Measurements from ENCODE around the gene GREB1.

GREB1 gene

DNA sequence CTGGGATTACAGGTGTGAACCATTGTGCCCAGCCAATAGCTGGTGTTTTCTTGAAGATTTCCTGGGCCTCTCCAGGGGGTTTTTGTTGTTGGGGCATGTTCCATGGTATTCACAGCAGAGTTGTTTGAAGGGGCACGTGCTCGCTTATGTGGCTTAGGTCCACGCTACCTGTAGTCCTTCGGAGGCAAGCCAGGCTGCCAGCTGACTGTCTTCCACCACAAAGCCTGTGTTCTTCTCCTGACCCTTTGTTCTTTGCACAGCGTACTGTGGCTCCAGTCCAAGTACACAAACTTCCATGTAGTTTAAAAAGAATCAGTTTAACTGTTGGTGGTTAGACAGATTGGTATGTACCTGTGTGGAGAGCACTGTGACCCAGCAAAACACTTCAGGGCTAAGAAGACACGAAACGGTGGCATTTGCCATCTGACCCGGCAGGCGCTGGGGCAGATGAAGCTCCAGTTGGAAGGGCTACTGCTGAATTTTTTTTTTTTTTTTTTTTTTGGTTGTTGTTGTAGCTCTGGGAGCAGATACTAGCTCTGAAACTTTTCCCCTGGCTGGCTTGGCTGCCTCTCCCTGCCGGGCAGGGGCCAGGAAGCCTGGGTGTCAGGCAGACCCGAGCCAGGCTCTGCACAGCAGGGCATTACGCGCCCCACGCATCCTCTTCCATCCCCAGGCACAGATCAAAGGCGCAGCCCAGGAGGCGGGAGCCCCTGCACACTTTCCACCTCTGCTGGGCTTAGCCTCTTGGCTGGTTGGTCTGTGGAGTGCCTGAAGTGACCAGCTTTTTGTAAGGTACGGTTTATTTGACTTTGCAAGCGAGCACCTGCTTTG is 5.7 kb downstream of the GREB1 start:
- no peak for DNase-seq

DNA sequence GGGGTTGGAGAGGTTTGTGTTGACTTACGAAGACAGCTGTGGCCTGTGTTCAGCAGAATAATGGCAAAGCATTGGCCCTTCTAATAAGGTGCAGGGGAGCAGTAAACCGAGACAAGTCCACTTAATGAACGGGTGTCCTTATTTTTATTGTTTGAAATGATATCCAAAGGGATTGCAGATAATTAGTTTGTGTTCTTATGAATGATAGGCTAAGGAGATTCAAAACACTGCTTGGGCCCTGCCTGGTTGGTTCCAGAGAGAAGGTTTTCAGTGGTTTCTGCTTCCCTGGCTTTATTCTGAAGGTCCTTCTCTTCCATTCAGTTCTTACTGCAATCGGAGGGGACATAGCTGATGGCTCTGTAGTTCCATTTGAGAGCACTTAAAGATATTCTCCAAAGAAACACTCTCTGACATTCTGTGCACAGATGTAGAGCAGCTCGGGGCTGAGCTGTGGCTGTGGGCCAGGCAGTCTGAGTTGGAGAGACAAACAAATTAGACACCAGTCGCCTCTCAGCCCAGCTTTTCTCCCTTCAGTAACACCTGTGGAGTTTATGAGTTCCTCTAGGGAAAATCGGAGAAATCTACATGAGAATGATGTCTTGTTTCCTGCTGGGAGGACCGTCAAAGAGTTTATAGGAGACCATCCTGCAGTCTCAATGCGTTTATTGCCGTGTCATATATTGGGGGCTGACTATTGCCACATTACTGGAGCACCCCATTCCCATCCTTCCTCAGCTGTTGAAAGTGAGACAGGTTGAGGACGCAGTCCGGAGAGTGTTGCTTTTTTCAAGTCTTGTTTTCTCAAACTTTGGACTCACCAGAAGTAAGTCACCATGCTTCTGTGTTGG is 6.5 kb downstream of the GREB1 start:
- no peak for DNase-seq

DNA sequence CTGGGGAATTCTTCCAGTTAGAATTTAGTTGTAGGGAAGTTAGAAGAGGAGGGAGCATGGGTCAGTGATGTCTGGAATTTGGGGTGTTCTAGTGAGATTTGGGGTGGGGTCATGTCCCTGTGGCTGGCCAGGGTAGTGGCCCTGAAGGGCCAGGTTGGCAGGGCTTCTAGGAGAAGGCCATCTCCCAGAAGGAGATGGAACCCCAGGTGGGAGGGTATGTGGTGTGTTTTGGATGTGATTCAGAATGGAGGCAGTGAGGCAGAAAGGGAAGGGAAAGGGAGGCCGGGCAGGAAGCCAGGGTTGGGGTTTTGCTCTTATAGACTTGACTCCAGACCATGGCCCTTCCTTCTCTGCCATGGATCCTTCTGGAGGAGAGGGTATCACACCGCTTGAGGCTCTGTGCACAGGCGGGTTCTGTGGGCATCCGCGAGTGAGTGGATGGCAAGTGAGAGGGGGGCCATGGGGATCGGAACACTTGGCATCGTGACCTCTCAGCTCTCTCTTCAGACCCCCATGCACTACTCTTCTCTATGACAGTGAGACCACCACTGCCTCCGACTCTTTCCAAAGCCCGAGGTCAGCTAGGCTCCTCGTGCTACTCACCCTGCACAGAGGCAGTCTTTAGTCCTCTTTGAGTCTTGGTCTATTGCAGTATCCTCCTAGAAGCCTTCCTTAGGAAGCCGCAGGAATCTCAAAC is 7.3 kb downstream of the GREB1 start:
- no peak for DNase-seq

DNA sequence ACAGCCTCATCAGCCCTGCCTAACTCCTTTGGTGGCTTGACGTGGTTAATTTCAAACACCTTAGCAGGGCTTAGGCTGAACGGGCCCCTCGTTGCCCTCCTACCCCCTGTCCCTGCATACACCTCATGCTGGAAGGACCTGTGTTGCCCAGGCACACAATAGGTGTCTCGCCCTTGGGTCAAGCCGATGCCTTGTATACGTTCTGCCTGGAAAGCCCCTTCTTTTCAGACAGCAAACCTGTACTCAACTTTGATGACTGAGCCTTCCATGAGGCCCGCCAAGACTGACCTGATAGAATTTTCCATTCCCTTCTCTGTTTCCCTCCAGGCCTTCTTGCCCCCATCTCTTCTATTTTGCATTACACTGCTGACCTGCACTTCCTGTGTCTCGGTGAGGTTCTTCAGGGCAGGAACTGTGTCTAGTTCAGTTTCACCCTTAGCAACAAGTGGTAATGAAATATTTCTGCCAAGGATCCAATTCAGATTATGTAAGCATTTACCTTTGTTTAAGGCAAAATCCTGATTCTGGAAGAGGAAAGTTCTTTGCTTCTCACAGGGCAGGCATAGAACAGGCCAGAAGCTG is 7.9 kb downstream of the GREB1 start:
- no peak for DNase-seq

DNA sequence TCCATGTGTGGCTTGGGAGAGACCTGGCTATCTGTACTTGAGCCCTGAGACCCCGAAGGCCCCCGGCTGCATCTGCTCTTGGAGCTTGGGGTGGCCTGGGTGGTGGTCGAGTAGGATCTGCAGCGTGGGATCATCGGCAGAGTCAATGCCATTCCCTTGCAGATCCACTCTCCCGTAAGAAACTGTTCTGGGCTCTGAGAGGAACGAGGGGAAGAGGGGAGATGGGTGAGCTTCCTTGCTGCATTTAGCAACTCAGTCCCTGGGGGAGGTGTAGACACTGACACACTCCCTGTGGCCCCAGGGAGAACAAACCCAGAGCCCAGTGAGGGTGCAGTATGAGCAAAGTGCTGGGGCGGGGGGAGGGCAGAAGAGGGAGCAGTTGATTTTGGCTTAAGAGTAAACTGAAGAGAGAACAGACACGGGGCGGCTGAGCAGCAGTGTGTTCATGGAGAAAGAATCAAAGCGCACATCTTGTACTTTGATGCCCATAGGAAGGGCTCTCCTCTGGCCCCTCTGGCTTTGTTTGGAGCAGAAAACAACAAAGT is 8.5 kb downstream of the GREB1 start:
- DNase-seq: no peak

DNA sequence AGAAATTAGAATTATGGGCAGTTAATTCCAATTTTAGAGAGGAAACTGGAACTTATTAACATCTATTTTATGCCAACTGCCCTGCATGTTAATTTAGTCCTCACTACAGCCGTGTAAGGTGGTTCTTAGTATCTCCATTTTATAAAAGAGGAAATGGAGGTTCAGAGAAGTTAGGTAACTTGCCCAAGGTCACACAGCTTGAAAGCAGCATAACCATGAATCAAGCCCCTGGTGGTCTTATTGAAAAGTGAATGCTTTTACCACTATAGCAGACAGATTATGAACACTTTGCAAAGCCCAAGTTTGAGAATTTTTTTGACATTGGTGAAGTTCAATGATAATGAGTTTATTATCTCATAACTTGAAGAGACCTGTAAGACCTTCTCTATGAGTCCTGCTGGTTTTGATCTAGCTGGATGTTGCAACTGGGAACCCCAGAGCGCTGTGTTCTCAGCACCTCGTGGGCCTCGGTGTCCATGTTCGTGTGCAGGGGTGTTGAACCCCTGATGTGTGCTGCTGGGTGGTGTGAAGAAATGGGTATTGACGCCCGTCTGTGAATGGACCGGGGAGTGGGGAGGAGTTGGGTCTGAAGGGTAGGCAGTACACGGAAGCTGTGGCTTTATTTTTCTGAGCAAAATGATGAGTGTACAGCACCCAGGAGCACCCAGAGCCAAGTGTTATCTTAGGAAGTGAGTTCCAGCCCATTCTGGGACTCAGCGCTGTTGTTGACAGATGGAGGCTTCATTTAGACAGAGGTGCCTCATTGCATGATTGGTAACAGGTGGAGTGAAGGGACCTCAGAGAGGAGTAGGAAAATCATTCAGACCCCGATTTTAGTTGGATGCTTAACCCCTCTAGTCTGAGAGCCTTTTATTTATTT is 9.7 kb downstream of the GREB1 start:
- DNase-seq: no peak

DNA sequence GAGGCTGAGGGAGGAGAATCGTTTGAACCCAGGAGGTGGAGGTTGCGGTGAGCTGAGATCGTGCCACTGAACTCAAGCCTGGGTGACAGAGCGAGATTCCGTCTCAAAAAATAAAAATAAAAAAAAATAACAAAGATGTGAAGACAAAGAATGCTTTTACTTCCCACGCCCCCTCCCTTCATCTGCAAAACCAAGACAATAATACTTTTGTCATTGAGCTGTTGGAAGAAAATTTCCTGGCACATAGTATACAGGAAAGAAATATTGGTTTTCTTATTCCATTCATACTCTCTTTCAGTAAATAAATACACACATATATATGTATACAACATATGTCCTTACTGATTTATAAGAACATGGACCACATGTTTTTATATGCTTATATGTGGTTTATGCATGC is 12.2 kb downstream of the GREB1 start:
- DNase-seq: no peak

DNA sequence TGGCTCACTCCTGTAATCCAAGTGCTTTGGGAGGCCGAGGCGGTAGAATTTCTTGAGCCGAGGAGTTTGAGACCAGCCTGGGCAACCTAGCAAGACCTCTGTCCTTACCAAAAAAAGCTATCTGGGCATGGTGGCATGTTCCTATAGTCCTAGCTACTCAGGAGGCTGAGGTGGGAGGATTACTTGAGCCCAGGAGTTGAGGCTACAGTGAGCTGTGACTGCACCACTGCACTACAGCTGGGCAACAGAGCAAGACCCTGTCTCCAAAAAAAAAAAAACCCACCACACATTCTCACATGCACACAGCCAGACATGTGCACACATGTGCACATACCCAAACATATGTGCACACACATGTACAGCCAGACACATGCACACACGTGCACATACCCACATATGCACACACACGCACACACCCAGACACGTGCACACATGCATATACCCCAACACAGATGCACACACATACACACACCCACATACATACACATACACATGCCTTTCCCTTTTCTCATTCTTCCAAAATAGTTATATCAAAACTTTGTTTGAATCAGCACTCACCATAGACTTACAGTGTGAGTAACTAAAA is 14.2 kb downstream of the GREB1 start:
- DNase-seq: no peak

DNA sequence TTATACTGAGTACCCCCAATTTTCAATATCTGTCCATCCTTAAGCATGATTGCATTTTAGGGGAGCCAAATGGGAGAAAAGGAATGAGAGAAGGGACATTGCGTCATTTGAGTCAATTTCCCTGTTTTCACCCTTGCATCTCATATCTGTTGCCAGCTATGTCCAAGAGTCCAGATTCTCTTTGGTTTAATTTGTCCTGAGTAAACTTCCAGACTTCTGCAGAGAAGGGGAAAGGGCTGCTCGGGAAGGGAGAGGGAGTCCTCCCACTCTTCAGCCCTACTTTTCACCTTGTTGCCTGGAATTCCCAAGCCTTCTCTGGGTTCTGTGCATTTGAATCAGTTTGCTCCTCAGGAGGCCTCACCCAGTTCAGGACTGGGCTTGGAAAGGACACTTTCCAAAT is 16.5 kb downstream of the GREB1 start:
- no peak for DNase-seq

DNA sequence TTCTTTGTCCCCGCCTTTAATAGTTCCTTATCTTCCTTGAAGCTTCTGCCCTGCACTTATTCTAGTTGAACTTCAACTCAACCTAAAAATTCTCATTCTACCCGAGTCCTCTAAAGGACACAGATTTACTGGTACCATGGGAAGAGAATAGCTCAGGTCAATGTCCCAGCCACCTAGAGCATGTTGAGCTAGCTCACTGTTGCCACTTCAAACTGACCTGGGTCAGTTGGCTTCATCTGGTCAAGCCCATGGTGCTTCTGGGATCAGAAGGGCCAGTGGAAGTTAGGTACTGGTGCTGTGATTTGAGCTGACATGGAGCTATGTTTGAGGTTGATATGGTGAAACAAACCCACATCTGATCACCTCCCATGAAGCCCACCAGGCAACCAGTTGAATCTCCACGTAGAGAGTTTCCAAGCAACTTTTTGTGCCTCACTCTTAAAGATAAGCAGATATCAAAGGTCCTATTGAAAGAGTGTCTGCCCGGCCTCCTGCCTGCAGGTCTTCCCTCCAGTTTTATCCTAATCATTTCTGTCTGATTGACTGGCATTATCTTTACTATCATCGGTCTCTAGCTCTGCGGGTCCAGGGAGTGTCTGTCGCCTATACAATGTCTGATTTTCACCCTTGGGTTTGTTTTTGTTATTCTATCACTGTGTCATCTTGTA is 17.2 kb downstream of the GREB1 start:
- DNase-seq: no peak

DNA sequence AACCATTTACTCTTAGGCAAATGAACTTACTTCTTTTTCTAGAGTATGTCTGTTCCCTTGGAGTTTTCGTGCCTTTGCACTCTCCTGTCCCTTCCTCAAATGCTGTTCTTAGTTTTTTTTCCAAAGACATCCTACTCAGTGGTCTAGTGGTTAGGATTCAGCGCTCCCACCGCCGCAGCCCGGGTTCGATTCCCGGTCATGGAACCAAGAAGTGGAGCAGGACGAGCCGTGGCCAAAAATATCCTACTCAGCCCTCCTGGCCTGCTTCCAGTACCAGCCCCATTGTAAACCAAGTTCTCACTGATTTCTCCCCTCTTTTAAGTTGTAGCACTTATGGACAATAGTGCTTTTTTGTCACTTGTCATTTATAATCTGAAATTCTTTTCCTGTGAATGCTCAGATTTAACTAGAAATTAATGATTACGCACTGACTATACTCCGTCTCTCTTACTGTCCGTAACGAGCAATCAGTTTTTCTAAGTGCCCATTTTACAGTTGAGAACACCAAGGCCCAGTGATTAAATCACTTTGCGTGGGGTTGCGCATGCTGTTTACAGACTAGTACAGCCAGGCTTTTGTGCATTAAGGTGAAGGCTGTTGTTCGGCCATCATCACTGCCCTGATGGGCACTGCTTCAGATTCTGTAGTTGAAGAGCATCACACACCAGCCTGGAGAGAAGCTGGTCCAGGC is 17.9 kb downstream of the GREB1 start:
- no peak for DNase-seq

DNA sequence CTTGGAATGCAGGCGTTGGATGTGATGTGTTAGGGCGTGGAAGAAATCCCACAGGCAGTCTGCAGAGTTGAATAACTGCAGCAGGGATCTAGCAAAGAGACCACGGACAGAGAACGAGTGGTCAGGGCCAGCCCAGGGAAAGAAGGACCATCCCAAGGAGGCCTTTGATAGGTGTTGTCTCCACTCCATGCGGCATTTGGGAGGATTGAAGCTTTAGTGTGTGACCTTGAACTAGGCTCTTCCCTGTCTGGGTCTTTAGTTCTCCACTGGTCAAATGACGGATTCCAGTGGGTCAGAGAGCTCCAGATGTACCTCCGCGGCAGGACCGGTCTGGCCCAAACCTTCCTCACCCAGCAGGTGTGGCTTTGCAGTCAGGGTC is 18.4 kb downstream of the GREB1 start:
- DNase-seq: no peak

DNA sequence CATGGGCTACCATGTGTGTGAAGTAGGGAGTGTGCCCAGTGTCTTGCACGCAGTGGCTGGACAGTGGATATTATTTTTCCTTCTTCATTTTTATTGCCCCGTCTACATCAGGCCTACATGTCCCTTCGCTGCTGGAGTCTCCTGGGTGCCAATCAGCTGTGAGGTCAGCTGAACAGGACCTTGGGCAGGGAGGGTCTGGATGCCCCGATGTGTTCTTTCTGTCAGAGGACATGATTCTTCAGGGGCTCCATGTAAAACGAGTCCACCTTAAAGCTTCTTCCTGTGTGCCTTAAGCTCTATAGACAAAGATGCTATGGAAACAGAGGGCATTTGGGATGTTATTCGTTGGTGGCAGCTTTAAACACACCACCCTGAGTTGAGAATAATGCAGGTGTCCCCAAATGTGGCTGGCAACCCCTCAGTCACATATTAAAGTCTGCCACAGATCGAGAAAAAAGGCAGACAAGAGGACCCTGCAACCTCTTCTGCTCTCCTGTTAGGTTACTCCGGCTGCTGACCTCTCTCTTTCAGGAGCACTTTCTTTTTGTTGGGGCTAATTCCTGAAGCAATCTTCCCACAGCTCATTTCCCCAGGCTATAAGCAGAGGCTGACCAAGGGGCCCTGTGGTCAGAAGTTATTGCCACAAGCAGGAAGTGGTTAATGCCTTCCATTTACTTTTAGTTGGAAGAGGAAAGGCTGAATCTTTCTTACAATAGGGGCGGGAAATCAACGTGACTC is 20.0 kb downstream of the GREB1 start:
- no peak for DNase-seq

DNA sequence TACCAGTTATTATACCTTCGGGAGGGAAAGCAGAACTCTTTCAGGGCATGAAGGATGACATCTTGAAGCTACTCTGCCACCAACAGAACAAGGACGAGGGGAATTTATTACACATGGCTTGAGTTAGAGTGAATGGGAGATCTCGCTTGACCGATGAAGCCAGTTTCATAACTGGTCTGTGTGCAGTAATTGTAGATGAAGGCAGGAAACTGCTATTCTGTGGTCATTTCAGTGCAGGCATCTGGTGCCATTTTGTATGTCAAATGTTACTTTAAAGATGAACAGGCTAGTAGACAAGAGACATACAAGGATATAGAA is 20.5 kb downstream of the GREB1 start:
- no peak for DNase-seq

DNA sequence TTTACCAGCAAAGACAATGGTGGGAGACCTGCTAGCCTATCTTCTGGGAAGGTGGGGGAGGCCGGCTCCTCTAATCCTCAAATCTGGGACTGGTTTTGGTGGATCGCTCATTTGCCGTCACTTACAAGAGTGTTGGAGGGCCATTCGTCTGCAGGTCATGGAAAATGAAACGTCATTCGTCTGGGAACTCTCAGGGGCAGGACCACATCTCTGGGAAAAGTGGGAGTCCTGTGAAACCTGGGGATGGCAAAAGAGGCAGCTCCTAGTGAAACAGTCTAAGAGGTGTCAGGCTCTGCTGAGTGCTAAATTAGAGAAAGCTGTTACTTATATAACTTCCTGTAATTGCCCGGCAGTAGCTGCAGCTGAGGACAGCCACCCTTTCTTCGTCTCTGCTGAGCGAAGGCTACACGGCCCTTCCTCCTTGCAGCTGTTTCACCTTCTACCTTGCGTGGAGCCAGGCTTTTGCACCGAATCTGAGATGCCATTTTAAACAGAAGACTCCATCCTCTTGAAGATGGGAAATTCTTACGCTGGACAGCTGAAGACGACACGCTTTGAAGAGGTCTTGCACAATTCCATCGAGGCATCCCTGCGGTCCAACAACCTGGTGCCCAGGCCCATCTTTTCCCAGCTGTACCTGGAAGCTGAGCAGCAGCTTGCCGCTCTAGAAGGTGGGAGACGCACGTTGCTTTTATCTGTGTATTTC is 22.4 kb downstream of the GREB1 start:
- no peak for DNase-seq

DNA sequence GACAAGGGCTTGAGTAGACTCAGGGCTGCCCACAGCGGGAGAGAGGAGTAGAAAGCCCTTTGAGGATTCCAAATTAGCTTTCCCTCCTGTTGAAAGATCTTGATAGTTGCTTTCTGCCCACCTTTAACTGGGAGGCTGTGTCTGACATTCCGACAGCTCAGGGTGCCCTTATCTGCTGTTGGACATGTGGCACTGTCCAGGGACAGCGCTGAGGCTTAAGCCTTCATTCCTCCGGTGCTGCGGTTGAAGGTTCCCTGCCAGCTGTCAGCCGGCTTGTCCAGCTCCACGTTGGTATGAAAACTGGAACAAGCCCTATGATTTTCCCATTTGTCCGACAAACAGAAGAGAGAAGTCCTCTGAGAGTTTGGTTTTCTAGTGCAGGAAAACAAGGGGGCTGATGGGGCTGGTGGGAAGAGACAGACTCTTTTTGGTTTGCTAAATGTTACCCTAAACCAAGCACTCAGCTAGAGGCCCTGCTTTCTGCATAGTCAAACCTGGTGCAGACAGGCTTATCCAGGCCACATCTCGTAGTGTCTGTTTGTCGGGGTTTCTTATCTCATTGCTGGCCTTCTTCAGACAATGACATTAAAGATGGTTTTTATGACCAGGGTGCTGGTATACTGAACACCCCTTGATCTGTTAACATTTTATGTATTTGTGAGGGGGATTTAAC is 24.5 kb downstream of the GREB1 start:
- DNase-seq: no peak

DNA sequence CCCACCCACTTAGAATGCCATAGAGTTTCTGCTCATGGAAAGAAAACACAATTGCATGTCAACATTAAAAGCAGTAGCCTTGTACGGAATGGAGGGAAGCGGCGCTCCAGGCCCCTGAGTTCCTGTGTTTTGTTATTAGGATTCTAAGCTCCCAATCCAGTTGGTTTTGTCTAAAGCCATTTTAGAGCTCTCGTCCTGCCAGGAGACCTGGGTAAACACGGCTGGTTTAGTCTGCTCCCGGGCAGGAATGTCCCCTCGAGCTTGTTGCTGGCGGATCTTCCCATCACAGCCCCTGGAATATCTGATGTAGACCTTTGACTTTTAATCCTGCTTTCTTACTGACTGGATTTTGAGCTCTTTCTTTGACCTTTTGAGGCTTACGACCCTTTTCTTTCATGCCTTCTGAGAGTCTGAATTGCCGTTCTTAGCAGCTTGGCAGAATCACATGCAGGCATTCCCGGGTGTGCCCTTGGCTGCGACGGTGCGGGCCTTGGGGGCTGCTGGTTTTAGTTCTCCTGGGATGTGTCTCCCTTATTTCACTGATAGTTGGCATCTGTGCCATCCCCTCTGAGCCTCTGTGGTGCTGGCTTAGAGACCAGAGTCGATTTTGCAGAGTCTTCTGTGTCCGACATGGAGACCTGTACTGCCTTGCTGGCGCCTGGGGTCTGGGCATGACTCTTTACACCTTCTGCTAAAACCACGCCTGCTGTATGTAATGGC is 25.4 kb downstream of the GREB1 start:
- DNase-seq: no peak

DNA sequence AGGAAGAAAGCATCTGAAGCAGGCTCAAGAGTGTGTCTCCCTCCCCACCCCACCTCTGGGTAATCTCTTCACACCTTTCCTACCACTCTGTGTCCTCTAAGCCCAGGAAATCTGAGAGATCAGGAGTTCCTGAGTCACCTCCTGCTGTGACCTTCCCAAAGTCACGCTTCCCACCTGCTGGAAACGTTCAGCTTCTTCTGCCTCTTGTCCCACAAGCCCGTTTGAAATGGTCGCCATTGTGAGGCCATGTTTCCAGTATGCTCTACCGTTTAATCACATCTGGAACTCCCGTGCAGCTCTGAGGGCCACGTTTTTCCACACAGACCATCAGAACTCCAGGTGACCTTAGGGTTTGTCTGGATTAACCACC is 25.9 kb downstream of the GREB1 start:
- no peak for DNase-seq

Data from stimulated activated CD4-positive, alpha-beta T cell treated with anti-CD3 and anti-CD28 coated beads, Interleukin-4, amount 100 ng/mL, for 4 hours (primary cell).